HEK293T (cell line): Measurements from ENCODE around the gene DOK3.

Experiments
- BHLHE40 ChIP-seq: fragments of 450-650 bp; IDR thresholded peaks from 2 replicates; pipeline ENCODE4 v1.6.1; 2016; ENCODE audit warnings: mild to moderate bottlenecking, moderate library complexity, borderline replicate concordance
- FOXM1 ChIP-seq: fragments of 450-650 bp; IDR thresholded peaks from 2 replicates; pipeline ENCODE4 v1.6.1; 2017; ENCODE audit warnings: mild to moderate bottlenecking, borderline replicate concordance
- PKNOX1 ChIP-seq: fragments of 450-650 bp; IDR thresholded peaks from 2 replicates; pipeline ENCODE4 v1.6.1; 2016
- SP1 ChIP-seq: fragments of 450-650 bp; IDR thresholded peaks from 2 replicates; pipeline ENCODE4 v1.6.1; 2017
- TARDBP ChIP-seq: fragments of 450-650 bp; IDR thresholded peaks from 2 replicates; pipeline ENCODE4 v1.6.1; 2016
- ZNF384 ChIP-seq: fragments of 450-650 bp; IDR thresholded peaks from 2 replicates; pipeline ENCODE4 v1.6.1; 2016

- no peak for TF ChIP-seq PKNOX1
- TF ChIP-seq FOXM1 = no peak
- TF ChIP-seq TARDBP = no peak
- TF ChIP-seq ZNF384 = no peak
- no peak for TF ChIP-seq BHLHE40
- no peak for TF ChIP-seq SP1
Measured at GRCh38 chr5:177520916-177521513, 11.4 kb upstream of the DOK3 start.
